Activated CD8-positive, alpha-beta memory T cell treated with anti-CD3 and anti-CD28 coated beads, Interleukin-2, amount 10 ng/mL, durations not matched to agents 7 days and 5 days (primary cell): ENCODE results near the gene RBX1. TPM values are rescaled to one million over a fixed set of nuclear protein-coding genes. Genes with fewer than 3 reads are reported as not detected.
A peak's percentile ranks its signal among the peaks of the same experiment; 100 is the strongest.

Experiments used
- ATAC-seq: fragments of 150-1000 bp; cut with Tn5 transposase; one replicate; pipeline ENCODE4 v1.10.0; 2021; ENCODE audit warnings: moderate library complexity
- CTCF ChIA-PET: fragments of 350-600 bp; sonication (Branson Sonifier 250); formaldehyde crosslinking; loops from one replicate; lab custom pipeline; 2021; ENCODE audit warnings: antibody characterized with exemption; lab: Charles Lee
- DNase-seq: peaks from one replicate; pipeline ENCODE4 v3.0.0-alpha.2; 2020
- H3K27ac Mint-ChIP-seq: one replicate; pipeline ENCODE4 v1.8.0; 2021; ENCODE audit warnings: mild to moderate bottlenecking, mixed read lengths
- H3K27me3 Mint-ChIP-seq: one replicate; pipeline ENCODE4 v1.8.0; 2021; ENCODE audit warnings: mixed read lengths
- H3K36me3 Mint-ChIP-seq: one replicate; pipeline ENCODE4 v1.8.0; 2021; ENCODE audit warnings: mild to moderate bottlenecking, mixed read lengths
- H3K4me1 Mint-ChIP-seq: one replicate; pipeline ENCODE4 v1.8.0; 2021; ENCODE audit warnings: mixed read lengths
- H3K4me3 Mint-ChIP-seq: one replicate; pipeline ENCODE4 v1.8.0; 2021; ENCODE audit warnings: mild to moderate bottlenecking, moderate library complexity, mixed read lengths
- H3K9me3 Mint-ChIP-seq: one replicate; pipeline ENCODE4 v1.8.0; 2022; ENCODE audit warnings: low read depth, mixed read lengths
- total RNA-seq, 2 experiments: library from RNA; stranded (reverse); gene quantifications; one replicate each; pipeline ENCODE4 v1.2.3, GENCODE V29; 2021

Gene RBX1
- total RNA-seq, 2 experiments from 2014 or later: 76.9 to 82.8 TPM

DNA sequence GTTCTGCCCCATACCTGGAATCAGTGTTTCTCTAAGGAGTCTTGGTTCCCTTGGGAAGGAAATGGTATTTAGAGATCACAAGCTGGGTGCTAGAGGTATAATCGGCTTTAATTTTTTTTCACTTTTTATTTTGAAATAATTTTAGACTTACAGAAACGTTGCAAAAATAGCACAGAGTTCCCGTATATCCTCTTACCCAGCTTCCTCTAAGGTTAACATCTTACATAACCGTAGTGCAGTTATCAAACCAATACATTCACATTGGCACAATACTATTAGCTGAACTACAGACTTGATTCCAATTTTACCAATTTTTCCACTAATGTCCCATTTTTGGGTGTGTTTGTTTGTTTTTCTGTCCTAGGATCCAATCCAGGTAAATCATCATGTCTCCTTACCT lies 63.8 kb downstream of the RBX1 start:
- Mint-ChIP-seq H3K27ac (no peak overlapping the region), H3K4me1 (no peaks in the 10 kb centered on the region)

DNA sequence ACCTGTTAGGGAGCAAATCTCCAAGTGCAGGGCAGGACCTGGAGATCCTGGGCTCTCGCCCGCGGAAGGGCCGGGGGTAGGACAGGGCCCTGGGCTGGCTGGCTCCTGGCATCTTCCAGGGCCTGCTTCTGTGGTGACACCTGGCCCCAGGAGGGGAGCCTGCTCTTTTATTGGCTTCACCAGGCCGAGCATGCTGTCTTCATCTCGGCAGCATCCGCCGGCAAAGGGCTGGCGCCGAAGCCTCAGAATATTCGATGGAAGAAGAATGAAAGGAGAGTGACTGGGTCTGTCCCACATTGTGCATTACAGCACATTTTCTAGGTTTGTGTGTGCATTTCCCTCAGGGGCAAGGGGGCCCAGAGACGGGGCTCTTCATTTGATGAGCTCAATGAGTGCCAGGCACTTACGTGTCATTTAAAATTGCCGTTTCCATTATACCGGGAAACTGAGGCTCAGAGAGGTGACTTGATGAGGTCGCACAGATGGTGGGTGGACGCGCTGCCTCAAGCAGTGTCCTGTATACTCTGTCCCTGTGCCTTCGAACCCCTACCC lies 70.0 kb downstream of the RBX1 start:
- Mint-ChIP-seq H3K27ac (peak overlapping the region; percentile 94), H3K27me3 (peaks cover 16% of the 10 kb centered on the region), H3K4me1 (peaks cover 13% of the 10 kb centered on the region), H3K9me3 (no peaks in the 10 kb centered on the region), H3K36me3 (peaks cover 1% of the 10 kb centered on the region), H3K4me3 (peak overlapping the region; percentile 92)
- CTCF ChIA-PET: interaction anchor here (1.0 to 2.4 kb wide), 6 partner anchors 12 to 217 kb away, joined by 3 to 16 read pairs (median 4); partner anchors contain the start of gene RBX1
- DNase-seq (no peak), ATAC-seq (no peak)

More for the DNA sequence above, 63.8 kb downstream of the RBX1 start:
- Mint-ChIP-seq H3K27me3 (no peaks in the 10 kb centered on the region), H3K36me3 (no peaks in the 10 kb centered on the region), H3K9me3 (no peaks in the 10 kb centered on the region), H3K4me3 (no peak overlapping the region)
- ATAC-seq (no peak), DNase-seq (no peak)
- CTCF ChIA-PET: no interaction called here

- peaks cover 13% of the 10 kb centered on the region for H3K4me1 Mint-ChIP-seq
- peak overlapping the region; percentile 92 for H3K4me3 Mint-ChIP-seq
- peak overlapping the region; percentile 94 for H3K27ac Mint-ChIP-seq
- H3K36me3 Mint-ChIP-seq: peaks cover 1% of the 10 kb centered on the region
- peak; percentile 70 for DNase-seq
- peak; percentile 86 for ATAC-seq
- CTCF ChIA-PET: interaction anchor here (0.6 to 2.4 kb wide), 10 partner anchors 11 to 306 kb away, joined by 3 to 16 read pairs (median 4); partner anchors contain the start of gene RBX1
- H3K27me3 Mint-ChIP-seq: peaks cover 16% of the 10 kb centered on the region
- no peaks in the 10 kb centered on the region for H3K9me3 Mint-ChIP-seq
Measured at GRCh38 chr22:41021613-41022454, 70.7 kb downstream of the RBX1 start.

DNA sequence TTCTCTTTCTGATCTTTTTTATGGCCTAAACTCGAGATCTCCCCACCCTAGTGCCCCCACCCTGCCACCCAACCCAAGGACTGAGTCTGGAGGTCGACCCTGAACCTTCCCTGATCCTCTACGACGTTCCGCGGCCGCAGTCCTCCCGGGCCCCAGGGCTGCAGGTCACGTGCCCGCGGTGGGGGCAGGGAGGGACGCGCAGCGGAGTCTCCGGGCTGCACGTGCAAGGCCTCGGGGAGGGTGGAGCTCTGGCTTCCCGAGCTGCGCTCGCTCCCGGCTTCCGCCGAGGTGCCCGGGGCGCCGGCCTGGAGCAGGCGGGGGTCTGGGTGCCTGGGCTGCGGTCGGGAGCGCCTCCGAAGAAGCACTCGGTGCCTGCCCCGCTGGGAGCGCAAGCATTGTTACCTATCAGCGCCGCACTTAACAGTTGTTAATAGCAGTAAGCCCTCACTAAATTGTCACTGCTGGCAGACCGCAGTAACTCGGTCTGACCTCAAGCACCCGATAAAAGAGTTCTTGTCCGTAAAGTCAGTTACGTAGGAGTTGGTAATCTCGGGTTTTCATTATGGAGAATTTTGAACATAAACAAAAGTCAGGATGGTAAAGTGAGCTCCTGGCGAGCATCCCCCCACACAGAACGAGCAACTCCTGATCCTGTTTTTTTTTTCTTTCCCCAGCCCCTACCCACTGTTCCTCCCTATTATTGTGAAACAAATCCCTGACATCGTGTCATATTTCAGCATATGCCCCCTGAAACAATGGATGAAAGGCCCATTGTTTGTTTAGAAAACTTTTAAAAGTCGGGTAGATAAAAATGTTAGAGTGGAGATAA lies 71.5 kb downstream of the RBX1 start:
- DNase-seq (peak; percentile 85), ATAC-seq (peak; percentile 78)
- Mint-ChIP-seq H3K27me3 (peaks cover 16% of the 10 kb centered on the region), H3K27ac (peak overlapping the region; percentile 80), H3K36me3 (peaks cover 1% of the 10 kb centered on the region), H3K4me3 (peak overlapping the region; percentile 73), H3K4me1 (peaks cover 13% of the 10 kb centered on the region), H3K9me3 (no peaks in the 10 kb centered on the region)
- CTCF ChIA-PET: interaction anchor here (0.7 to 2.4 kb wide), 7 partner anchors 46 to 215 kb away, joined by 3 to 16 read pairs (median 5); partner anchors contain the start of gene RBX1

Other genes starting within 250 kb of the RBX1 start
- 10 to 100 TPM; 19.0 to 24.5 TPM for gene SLC25A17, start 132.0 kb upstream of the RBX1 start, total RNA-seq
- 100 to 1,000 TPM; 120 to 150 TPM for gene ST13, start 94.7 kb upstream of the RBX1 start, total RNA-seq
- gene XPNPEP3, start 94.2 kb upstream of the RBX1 start, total RNA-seq: 10 to 100 TPM; 11.2 to 12.5 TPM
- not detected for gene DNAJB7, start 89.3 kb upstream of the RBX1 start, total RNA-seq
- gene EP300, start 141.2 kb downstream of the RBX1 start, total RNA-seq: 10 to 100 TPM; 61.1 to 61.9 TPM